Stomach (tissue), 9 donors: ENCODE results near the gene CMIP. TPM values are rescaled to one million over a fixed set of nuclear protein-coding genes. Genes with fewer than 3 reads are reported as not detected.

ENCODE experiments used
- DNase-seq, 2 donors: peaks; one replicate each; pipeline versions ENCODE4 v3.0.0 to v3.0.0-alpha.2; 2013 to 2019
- H3K27ac ChIP-seq, 5 donors: fragments of 200-600 bp in 4 of 5; sonication (generic) in 4 of 5; one replicate each; pipeline ENCODE4 v1.5.1; 2013 to 2019; ENCODE audit warnings: mild to moderate bottlenecking in 1 of 5, moderate library complexity in 1 of 5
- H3K27me3 ChIP-seq, 3 donors: fragments of 200-600 bp; sonication (generic); one replicate each; pipeline ENCODE4 v1.5.1; 2017 to 2019; ENCODE audit warnings: mixed run types in 1 of 3
- H3K36me3 ChIP-seq, 4 donors: fragments of 200-600 bp; sonication (generic); 1 replicate in 3 of 4; 2 replicates in 1 of 4; pipeline ENCODE4 v1.5.1; 2016 to 2019
- H3K4me1 ChIP-seq, 4 donors: fragments of 200-600 bp; sonication (generic); one replicate each; pipeline ENCODE4 v1.5.1; 2016 to 2019
- H3K4me3 ChIP-seq, 4 donors: fragments of 200-600 bp; sonication (generic) in 3 of 4; one replicate each; pipeline ENCODE4 v1.5.1; 2016 to 2019; ENCODE audit warnings: mild to moderate bottlenecking in 1 of 4
- H3K9me3 ChIP-seq, 4 donors: fragments of 200-600 bp; sonication (generic); one replicate each; pipeline ENCODE4 v1.5.1; 2016 to 2019
- EP300 ChIP-seq: sonication (generic); formaldehyde crosslinking; IDR thresholded peaks from one replicate; pipeline ENCODE4 v1.6.1; 2017; ENCODE audit warnings: antibody characterized with exemption
- POLR2A ChIP-seq, 4 donors: fragments of 450-650 bp; IDR thresholded peaks; one replicate each; pipeline ENCODE4 v1.6.1; 2016; ENCODE audit warnings: antibody characterized with exemption in 4 of 4, control low read depth in 2 of 4, mild to moderate bottlenecking in 1 of 4, moderate library complexity in 1 of 4
- POLR2AphosphoS5 ChIP-seq, 3 donors: sonication (generic); formaldehyde crosslinking; IDR thresholded peaks; one replicate each; pipeline ENCODE4 v1.6.1; 2016; ENCODE audit warnings: antibody characterized with exemption in 3 of 3
- WGBS, 5 donors: extraction: QIAGEN DNeasy Blood & Tissue Kit in 3 of 5; methylation state at CpG; one replicate each; pipeline versions ENCODE4 v1.1.5 to v1.1.7; 2013 to 2018; 5-methylcytosine and 5-hydroxymethylcytosine counted together
- intact Hi-C: fragments of 100-400 bp; cut with DNase I; formaldehyde crosslinking; loops from one replicate; pipeline ENCODE4 v1.15.1; 2023; ENCODE audit warnings: low total_unique reads
- polyA plus RNA-seq, 3 donors: library from polyadenylated mRNA; stranded (reverse); fragments of 200-250 nt; gene quantifications; one replicate each; pipeline ENCODE4 v1.2.3, GENCODE V29; 2013
- total RNA-seq, 5 donors: library from RNA; depleted of rRNA; stranded (reverse); fragments of >200 nt; gene quantifications; one replicate each; pipeline versions ENCODE4 v1.1.0 to v1.2.3, GENCODE V29; 2014 to 2016
- TF ChIP-seq, protein P1 (sequence below), 7 experiments: fragments of 450-650 bp in 4 of 7; fragments of 200-600 bp in 3 of 7; sonication (generic) in 3 of 7; IDR thresholded peaks; one replicate each; pipeline ENCODE4 v1.5.1; 2016 to 2019; ENCODE audit warnings: antibody characterized with exemption in 7 of 7, control low read depth in 2 of 7, mild to moderate bottlenecking in 1 of 7
- donor health status: healthy with polysubstance abuse.
- donor health status: Bipolar disorder and iron deficiency.
- donor health status: healthy.

Gene CMIP
- total and polyA plus RNA-seq, 8 donors, result 11.1 to 71.0 (median 31.2) TPM

DNA sequence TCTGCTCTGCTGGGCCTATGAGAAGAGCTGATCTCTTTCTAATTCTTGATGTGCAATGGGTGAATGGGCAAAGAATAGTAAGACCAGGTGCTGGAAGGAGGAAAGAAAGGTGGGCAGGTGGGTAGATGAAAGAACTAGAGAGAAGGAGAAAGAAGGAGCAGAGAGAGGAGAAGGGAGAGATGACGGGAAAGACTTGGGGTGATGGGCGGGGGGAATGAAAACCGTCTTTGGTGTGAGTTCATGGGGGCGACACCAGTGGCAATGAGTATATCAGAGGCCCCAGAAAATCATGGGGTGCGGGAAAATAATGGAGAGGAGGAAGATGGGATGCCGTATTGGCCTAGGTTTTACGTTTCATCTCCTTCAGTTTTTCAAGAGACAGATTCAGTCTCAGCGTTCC lies 205.7 kb downstream of the CMIP start:
- Histone ChIP-seq H3K4me3 (no peak overlapping the region), H3K36me3 (peaks cover 0 to 43% (median 27%) of the 10 kb centered on the region in 4 donors), H3K27me3 (no peaks in the 10 kb centered on the region), H3K9me3 (no peaks in the 10 kb centered on the region), H3K27ac (peak overlapping the region in 4 of 5 donors; percentile 79 to 88 (median 83)), H3K4me1 (peaks cover 10 to 74% (median 48%) of the 10 kb centered on the region in 4 donors)
- intact Hi-C loops, result no loop called here
- WGBS, 5 donors, result 85 to 93% (median 89%) methylated on average over 8 of the region's 8 CpGs
- TF ChIP-seq POLR2A (IDR thresholded peaks at IDR 0.05) (no peak), EP300 (no peak), POLR2AphosphoS5 (IDR thresholded peaks at IDR 0.05) (no peak)
- DNase-seq, result no peak

DNA sequence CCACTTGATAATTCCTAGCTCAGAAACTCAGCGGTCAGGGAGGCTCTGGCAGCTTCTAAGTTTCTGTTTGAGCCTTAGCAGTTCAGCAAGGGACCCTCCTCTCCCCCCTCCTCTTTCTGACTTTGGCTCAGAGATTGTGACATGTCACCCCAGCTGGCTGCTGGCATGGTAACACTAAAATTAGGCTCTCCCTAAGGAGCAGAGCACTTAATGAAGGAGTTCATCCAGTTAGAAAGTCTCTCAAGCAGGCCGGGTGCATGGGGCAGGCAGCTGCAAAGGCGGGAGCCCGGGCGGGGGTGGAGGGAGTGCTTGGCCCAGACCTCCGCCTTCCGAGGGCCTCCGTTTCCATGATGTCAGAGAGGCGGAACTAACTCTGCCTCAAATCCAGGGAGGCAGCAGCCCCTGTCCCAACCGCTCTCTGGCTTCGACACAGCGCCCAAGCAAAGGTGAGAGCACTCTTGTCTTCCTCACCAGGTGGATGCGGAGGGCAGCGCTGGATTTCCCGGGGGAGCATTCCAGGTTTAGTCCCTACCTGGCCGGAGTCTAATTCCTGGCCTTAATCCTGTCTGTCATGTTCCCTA lies 206.5 kb downstream of the CMIP start:
- H3K27ac ChIP-seq, result peak overlapping the region; percentile 41 to 88 (median 82)
- peaks cover 0 to 50% (median 31%) of the 10 kb centered on the region in 4 donors for H3K36me3 ChIP-seq
- peak overlapping the region; percentile 10 to 40 (median 35) for H3K4me3 ChIP-seq
- peaks cover 10 to 81% (median 52%) of the 10 kb centered on the region in 4 donors for H3K4me1 ChIP-seq
- intact Hi-C loops, result no loop called here
- H3K27me3 ChIP-seq, result no peaks in the 10 kb centered on the region
- 53 to 81% (median 64%) methylated on average over 14 to 16 of the region's 16 CpGs for WGBS, 5 donors
- TF ChIP-seq POLR2AphosphoS5 (IDR thresholded peaks at IDR 0.05), result peak; percentile 69 to 77 (median 71)
- TF ChIP-seq POLR2A (IDR thresholded peaks at IDR 0.05), result no peak
- H3K9me3 ChIP-seq, result no peaks in the 10 kb centered on the region
- DNase-seq, result peak; percentile 50 to 96

DNA sequence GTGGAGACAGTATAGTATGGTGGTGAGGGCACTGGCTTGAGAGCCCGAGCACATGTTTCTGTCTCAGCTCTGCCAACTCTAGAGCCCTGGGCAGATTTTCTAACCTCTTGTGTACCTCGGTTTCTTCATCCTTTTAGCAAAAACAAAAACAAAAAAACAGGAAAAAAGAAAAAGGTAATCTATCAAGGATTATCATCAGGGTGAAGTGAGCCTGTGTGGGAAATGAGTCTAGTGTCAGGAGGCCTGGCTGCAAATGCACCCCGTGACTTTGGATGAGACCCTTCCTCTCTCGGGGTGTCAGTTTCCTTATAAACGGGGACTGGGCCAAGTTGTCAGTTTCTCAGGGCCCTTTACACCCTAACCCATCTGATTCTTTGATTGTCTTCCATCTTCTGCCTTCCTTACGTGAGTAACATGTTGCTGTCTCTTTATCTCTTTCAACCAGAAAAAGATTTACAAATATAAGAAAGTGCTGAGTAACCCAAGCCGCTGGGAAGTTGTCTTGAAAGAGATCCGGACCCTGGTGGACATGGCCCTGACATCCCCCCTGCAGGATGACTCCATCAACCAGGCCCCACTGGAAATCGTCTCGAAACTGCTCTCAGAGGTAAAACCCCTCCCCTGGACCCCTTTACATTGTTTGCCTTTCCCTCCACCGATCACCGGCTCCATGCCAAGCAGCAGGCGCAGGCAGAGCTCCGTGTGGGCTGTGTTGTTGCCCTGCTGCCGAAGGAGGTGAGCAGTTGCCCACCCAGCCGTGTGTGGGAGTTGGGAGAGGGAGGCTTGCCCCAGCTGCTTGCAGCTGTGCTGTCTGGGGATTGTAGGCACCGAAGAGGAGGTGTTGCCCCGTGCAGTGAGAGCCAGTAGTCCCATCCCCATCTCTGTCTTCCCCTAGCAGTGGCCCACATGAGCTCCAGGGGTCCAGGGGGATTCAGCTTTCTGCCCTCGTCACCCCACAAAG lies 207.4 kb downstream of the CMIP start:
- H3K9me3 ChIP-seq, result no peaks in the 10 kb centered on the region
- H3K36me3 ChIP-seq, result peaks cover 0 to 55% (median 31%) of the 10 kb centered on the region in 4 donors
- intact Hi-C loops, result no loop called here
- peak overlapping the region; percentile 19 to 88 (median 82) for H3K27ac ChIP-seq
- TF ChIP-seq POLR2A (IDR thresholded peaks at IDR 0.05), result no peak
- peak in 1 of 3 donors; percentile 8 for TF ChIP-seq POLR2AphosphoS5 (IDR thresholded peaks at IDR 0.05)
- no peaks in the 10 kb centered on the region for H3K27me3 ChIP-seq
- WGBS, 5 donors, result 58 to 72% (median 68%) methylated on average over 17 to 19 of the region's 19 CpGs
- DNase-seq, result peak in 1 of 2 donors; percentile 69
- H3K4me3 ChIP-seq, result peak overlapping the region; percentile 10 to 40 (median 35)
- H3K4me1 ChIP-seq, result peaks cover 10 to 86% (median 56%) of the 10 kb centered on the region in 4 donors

DNA sequence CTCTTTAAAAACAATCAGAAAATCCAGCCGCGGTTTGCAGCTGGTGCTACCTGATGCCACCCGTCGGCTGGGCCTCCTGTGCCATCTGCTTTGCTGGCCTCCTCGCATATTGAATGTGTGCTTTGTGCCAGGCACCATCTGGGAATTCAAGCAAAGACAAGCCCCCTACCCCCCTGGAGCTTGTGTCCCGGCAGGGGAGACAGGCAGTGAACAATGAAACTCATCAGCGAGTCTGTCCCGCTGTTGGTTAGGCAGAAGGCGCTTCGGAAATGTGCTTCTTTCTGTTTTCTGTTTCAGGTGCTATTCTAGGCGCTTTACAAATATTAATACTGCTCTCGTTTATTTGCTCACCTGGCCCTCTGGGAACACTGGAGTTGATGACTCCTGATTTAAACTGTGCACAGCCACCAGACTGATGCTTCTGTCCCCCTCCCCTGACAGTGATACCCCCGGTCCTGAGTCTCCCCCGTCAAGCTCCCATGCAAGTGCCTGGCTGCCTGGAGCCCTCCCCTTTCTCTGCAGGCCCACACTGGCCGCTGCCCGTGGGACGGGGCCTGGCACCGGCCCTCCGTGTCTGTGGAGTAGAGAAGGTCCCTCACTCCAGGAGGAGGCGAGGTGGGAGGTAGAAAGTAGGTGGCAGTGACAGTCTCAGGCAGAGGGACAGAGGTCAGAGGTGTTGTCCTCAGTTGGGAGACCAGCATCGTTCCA lies 208.3 kb downstream of the CMIP start:
- H3K27me3 ChIP-seq, result no peaks in the 10 kb centered on the region
- peak in 1 of 2 donors; percentile 46 for DNase-seq
- 61 to 71% (median 70%) methylated on average over 21 of the region's 21 CpGs for WGBS, 5 donors
- H3K4me3 ChIP-seq, result peak overlapping the region; percentile 10 to 40 (median 35)
- intact Hi-C loops, result no loop called here
- H3K27ac ChIP-seq, result peak overlapping the region; percentile 9 to 88 (median 82)
- TF ChIP-seq EP300, result no peak
- no peaks in the 10 kb centered on the region for H3K9me3 ChIP-seq
- H3K4me1 ChIP-seq, result peaks cover 10 to 79% (median 55%) of the 10 kb centered on the region in 4 donors
- peaks cover 0 to 64% (median 37%) of the 10 kb centered on the region in 4 donors for H3K36me3 ChIP-seq

DNA sequence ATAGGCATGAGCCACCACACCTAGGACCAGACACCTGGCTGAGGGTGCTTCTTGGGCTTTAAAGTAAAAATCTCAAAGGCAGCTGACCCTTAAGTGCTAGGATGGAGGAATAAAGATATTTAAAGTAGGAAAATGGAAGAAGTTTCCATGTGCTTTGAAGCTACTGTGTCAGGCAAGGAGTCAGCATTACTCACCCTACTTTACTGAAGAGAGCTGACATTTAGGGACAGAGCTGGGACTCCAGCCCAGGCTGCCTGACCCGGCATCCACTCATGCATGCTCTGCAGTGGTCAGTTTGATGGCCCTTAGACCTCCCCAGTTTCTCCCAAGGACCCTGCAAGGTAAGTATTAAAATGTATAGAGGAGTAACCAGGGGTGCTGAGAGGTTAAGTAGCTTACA lies 209.7 kb downstream of the CMIP start:
- DNase-seq, result no peak
- peaks cover 0 to 78% (median 51%) of the 10 kb centered on the region in 4 donors for H3K36me3 ChIP-seq
- TF ChIP-seq POLR2A (IDR thresholded peaks at IDR 0.05) (no peak), POLR2AphosphoS5 (IDR thresholded peaks at IDR 0.05) (peak in 1 of 3 donors; percentile 30), EP300 (no peak)
- TF ChIP-seq, protein P1, sequence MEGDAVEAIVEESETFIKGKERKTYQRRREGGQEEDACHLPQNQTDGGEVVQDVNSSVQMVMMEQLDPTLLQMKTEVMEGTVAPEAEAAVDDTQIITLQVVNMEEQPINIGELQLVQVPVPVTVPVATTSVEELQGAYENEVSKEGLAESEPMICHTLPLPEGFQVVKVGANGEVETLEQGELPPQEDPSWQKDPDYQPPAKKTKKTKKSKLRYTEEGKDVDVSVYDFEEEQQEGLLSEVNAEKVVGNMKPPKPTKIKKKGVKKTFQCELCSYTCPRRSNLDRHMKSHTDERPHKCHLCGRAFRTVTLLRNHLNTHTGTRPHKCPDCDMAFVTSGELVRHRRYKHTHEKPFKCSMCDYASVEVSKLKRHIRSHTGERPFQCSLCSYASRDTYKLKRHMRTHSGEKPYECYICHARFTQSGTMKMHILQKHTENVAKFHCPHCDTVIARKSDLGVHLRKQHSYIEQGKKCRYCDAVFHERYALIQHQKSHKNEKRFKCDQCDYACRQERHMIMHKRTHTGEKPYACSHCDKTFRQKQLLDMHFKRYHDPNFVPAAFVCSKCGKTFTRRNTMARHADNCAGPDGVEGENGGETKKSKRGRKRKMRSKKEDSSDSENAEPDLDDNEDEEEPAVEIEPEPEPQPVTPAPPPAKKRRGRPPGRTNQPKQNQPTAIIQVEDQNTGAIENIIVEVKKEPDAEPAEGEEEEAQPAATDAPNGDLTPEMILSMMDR (IDR thresholded peaks at IDR 0.05), result no peak
- H3K27me3 ChIP-seq, result no peaks in the 10 kb centered on the region
- intact Hi-C loops, result no loop called here
- no peak overlapping the region for H3K4me3 ChIP-seq
- H3K9me3 ChIP-seq, result no peaks in the 10 kb centered on the region
- 35 to 86% (median 62%) methylated on average over 1 of the region's 1 CpG for WGBS, 5 donors
- H3K4me1 ChIP-seq, result peaks cover 10 to 66% (median 46%) of the 10 kb centered on the region in 4 donors
- H3K27ac ChIP-seq, result peak overlapping the region; percentile 13 to 88 (median 82)
